ENCODE results near the gene CTNNA2. TPM values are rescaled to one million over a fixed set of nuclear protein-coding genes. Genes with fewer than 3 reads are reported as not detected.

CTNNA2 gene
- polyA plus RNA-seq, 1 of the 3 experiments (the other 2 are of a cell fraction) = 0.30 TPM

DNA sequence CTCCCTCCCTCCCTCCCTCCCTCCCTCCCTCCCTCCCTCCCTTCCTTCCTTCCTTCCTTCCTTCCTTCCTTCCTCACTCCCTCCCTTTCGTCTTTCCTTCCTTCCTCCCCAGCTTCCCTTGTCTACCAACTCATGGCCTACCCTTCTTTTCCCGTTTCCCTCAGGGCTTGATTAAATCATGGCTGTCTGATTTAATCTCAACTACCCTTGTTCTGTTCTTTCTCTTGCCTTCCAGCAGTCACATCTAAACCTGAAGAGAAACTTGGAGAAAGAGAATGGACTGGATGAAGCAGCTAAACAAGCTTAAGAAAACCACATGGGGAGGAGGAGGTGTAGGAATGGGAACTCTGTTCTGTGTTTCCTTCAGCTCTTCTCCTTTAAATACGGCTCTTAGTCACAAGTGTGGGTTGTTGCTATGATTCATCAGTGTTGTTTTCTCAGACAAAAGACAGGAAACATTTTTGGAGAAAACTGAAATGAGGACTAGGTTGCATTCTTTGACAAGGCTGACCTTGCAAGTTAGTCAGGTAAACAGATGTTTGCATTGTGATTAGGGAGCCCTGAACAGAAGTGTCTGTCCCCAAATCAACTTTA, 613.8 kb downstream of the CTNNA2 start:
- WGBS (ENCODE audit: low lambda C conversion rate) = 9% methylated on average over 3 of the region's 3 CpGs
- H3K79me2 ChIP-seq (ENCODE audit: insufficient read depth) = no peaks in the 10 kb centered on the region
- H3K27ac ChIP-seq (ENCODE audit: low read depth in 2 of 2, low read length in 1 of 2) = no peak overlapping the region
- no peak overlapping the region for H2AFZ ChIP-seq (ENCODE audit: low read depth)
- H3K9me2 ChIP-seq = no peaks in the 10 kb centered on the region
- H3K9ac ChIP-seq = no peak overlapping the region
- TF ChIP-seq GABPA (IDR thresholded peaks at IDR 0.05; ENCODE audit: low read depth) (no peak), RCOR1 (IDR thresholded peaks at IDR 0.05; ENCODE audit: low read length) (no peak), GATA2 (CRISPR knock-in tag; IDR thresholded peaks at IDR 0.05) (peak; percentile 65)
- H3K9me3 ChIP-seq = no peaks in the 10 kb centered on the region
- no peaks in the 10 kb centered on the region for H3K36me3 ChIP-seq (replicated peaks in 1 of 2; ENCODE audit: control insufficient read depth in 1 of 2, insufficient read depth in 2 of 2, low read length in 1 of 2)
- H3K4me3 ChIP-seq (ENCODE audit: low read depth in 2 of 2, low read length in 1 of 2) = no peak overlapping the region
- H4K20me1 ChIP-seq (ENCODE audit: insufficient read depth) = no peaks in the 10 kb centered on the region
- H3K27me3 ChIP-seq (ENCODE audit: insufficient read depth) = no peaks in the 10 kb centered on the region; the same call in 1 of the 2 replicates
- DNase-seq = no peak
- H3K4me2 ChIP-seq = no peak overlapping the region
- ChIA-PET CTCF (interaction anchor here (1.6 kb wide), 1 partner anchor 9 kb away, joined by 4 read pairs; no protein-coding TSS in a partner anchor), POLR2A (interaction anchor here (0.6 kb wide), 1 partner anchor 15 kb away, joined by 5 read pairs; no protein-coding TSS in a partner anchor)
- no peaks in the 10 kb centered on the region for H3F3A ChIP-seq (replicated peaks; ENCODE audit: insufficient read depth)
- H3K4me1 ChIP-seq (ENCODE audit: control insufficient read depth in 1 of 2, insufficient read depth in 2 of 2, low read depth in 1 of 2, low read length in 1 of 2) = peaks cover 0 to 4% of the 10 kb centered on the region in 2 experiments; a peak in 2 of 4 replicates

DNA sequence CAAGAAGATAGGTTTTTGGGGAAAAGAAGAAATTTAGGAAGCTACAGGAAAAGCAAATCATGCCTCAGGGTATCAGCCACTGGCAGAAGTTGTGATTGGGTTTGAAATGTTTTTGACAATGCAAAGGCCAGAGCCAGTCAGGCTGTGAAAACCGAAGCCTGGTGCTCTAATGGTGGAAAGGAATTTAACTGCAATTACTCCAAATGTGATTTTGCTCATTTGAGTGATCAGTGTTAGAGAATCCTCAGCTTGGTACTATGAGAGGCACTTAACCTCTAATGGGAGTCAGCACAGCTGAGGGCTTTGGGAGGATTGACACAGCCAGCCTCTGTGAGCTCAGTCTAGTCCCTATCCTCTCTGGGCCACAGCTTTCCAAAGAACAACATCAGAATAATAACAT, 615.2 kb downstream of the CTNNA2 start:
- Histone ChIP-seq H3K9me3 (no peaks in the 10 kb centered on the region), H3K4me3 (ENCODE audit: low read depth in 2 of 2, low read length in 1 of 2) (no peak overlapping the region), H2AFZ (ENCODE audit: low read depth) (no peak overlapping the region), H4K20me1 (ENCODE audit: insufficient read depth) (no peaks in the 10 kb centered on the region), H3K4me1 (ENCODE audit: control insufficient read depth in 1 of 2, insufficient read depth in 2 of 2, low read depth in 1 of 2, low read length in 1 of 2) (peaks cover 0 to 4% of the 10 kb centered on the region in 2 experiments; a peak in 2 of 4 replicates), H3K79me2 (ENCODE audit: insufficient read depth) (no peaks in the 10 kb centered on the region), H3K27ac (ENCODE audit: low read depth in 2 of 2, low read length in 1 of 2) (no peak overlapping the region), H3K36me3 (replicated peaks in 1 of 2; ENCODE audit: control insufficient read depth in 1 of 2, insufficient read depth in 2 of 2, low read length in 1 of 2) (no peaks in the 10 kb centered on the region), H3K27me3 (ENCODE audit: insufficient read depth) (no peaks in the 10 kb centered on the region; the same call in 1 of the 2 replicates), H3K9me2 (no peaks in the 10 kb centered on the region), H3F3A (replicated peaks; ENCODE audit: insufficient read depth) (no peaks in the 10 kb centered on the region), H3K9ac (no peak overlapping the region), H3K4me2 (no peak overlapping the region)
- TF ChIP-seq, protein P1, sequence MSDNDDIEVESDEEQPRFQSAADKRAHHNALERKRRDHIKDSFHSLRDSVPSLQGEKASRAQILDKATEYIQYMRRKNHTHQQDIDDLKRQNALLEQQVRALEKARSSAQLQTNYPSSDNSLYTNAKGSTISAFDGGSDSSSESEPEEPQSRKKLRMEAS (IDR thresholded peaks at IDR 0.05; ENCODE audit: low read depth) = no peak
- CTCF ChIA-PET = interaction anchor here (1.0 to 1.6 kb wide), 2 partner anchors 18 to 111 kb away, joined by 3 to 6 read pairs; no protein-coding TSS in a partner anchor
- WGBS (ENCODE audit: low lambda C conversion rate) = 58% methylated on average over 1 of the region's 1 CpG
- DNase-seq = no peak
- POLR2A ChIA-PET = no interaction called here

DNA sequence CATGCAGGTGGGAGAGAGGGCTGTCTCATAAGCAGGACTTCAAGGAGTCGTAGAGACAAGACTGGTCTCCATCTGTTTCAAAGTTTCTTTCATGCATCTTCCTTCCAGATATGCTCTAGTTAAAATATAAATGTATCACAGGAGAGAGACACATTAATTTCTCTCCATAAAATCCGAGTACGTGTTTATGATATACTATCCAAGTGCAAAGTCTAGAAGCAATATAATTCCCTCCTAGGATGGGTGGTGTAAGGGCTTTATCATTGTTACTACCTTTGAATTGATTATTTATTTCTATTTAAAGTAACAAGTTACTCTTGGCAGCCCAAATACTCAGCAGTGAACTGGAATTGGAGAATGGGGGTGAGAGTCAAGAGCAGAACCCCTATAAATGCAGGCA, 619.4 kb downstream of the CTNNA2 start:
- TF ChIP-seq GATA2 (CRISPR knock-in tag; IDR thresholded peaks at IDR 0.05) (no peak), FOSL2 (IDR thresholded peaks at IDR 0.05; ENCODE audit: borderline replicate concordance, low read depth) (no peak), NFIC (IDR thresholded peaks at IDR 0.05; ENCODE audit: borderline replicate concordance) (no peak), POLR2AphosphoS5 (IDR thresholded peaks at IDR 0.05; ENCODE audit: low read depth, low read length) (no peak), FOXM1 (IDR thresholded peaks at IDR 0.05; ENCODE audit: low read depth) (no peak), MEF2A (IDR thresholded peaks at IDR 0.05; ENCODE audit: borderline replicate concordance, low read depth) (no peak), SMC3 (IDR thresholded peaks at IDR 0.05; ENCODE audit: low read depth, low read length) (no peak), GABPA (IDR thresholded peaks at IDR 0.05; ENCODE audit: low read depth) (no peak), FOXJ3 (CRISPR knock-in tag; IDR thresholded peaks at IDR 0.05) (no peak)
- TF ChIP-seq, protein P2, sequence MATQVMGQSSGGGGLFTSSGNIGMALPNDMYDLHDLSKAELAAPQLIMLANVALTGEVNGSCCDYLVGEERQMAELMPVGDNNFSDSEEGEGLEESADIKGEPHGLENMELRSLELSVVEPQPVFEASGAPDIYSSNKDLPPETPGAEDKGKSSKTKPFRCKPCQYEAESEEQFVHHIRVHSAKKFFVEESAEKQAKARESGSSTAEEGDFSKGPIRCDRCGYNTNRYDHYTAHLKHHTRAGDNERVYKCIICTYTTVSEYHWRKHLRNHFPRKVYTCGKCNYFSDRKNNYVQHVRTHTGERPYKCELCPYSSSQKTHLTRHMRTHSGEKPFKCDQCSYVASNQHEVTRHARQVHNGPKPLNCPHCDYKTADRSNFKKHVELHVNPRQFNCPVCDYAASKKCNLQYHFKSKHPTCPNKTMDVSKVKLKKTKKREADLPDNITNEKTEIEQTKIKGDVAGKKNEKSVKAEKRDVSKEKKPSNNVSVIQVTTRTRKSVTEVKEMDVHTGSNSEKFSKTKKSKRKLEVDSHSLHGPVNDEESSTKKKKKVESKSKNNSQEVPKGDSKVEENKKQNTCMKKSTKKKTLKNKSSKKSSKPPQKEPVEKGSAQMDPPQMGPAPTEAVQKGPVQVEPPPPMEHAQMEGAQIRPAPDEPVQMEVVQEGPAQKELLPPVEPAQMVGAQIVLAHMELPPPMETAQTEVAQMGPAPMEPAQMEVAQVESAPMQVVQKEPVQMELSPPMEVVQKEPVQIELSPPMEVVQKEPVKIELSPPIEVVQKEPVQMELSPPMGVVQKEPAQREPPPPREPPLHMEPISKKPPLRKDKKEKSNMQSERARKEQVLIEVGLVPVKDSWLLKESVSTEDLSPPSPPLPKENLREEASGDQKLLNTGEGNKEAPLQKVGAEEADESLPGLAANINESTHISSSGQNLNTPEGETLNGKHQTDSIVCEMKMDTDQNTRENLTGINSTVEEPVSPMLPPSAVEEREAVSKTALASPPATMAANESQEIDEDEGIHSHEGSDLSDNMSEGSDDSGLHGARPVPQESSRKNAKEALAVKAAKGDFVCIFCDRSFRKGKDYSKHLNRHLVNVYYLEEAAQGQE (IDR thresholded peaks at IDR 0.05; ENCODE audit: low read depth, low read length) = no peak
- H3K9ac ChIP-seq = no peak overlapping the region
- H3F3A ChIP-seq (replicated peaks; ENCODE audit: insufficient read depth) = no peaks in the 10 kb centered on the region
- H3K36me3 ChIP-seq (replicated peaks in 1 of 2; ENCODE audit: control insufficient read depth in 1 of 2, insufficient read depth in 2 of 2, low read length in 1 of 2) = no peaks in the 10 kb centered on the region
- H3K27me3 ChIP-seq (ENCODE audit: insufficient read depth) = no peaks in the 10 kb centered on the region; the same call in 1 of the 2 replicates
- H3K4me3 ChIP-seq (ENCODE audit: low read depth in 2 of 2, low read length in 1 of 2) = no peak overlapping the region
- ChIA-PET POLR2A (no interaction called here), CTCF (no interaction called here)
- no peaks in the 10 kb centered on the region for H3K79me2 ChIP-seq (ENCODE audit: insufficient read depth)
- no peak for DNase-seq
- 33% methylated on average over 3 of the region's 3 CpGs for WGBS (ENCODE audit: low lambda C conversion rate)
- H3K27ac ChIP-seq (ENCODE audit: low read depth in 2 of 2, low read length in 1 of 2) = no peak overlapping the region
- H3K4me2 ChIP-seq = no peak overlapping the region
- H3K9me2 ChIP-seq = no peaks in the 10 kb centered on the region
- H3K4me1 ChIP-seq (ENCODE audit: control insufficient read depth in 1 of 2, insufficient read depth in 2 of 2, low read depth in 1 of 2, low read length in 1 of 2) = peaks cover 0 to 2% of the 10 kb centered on the region in 2 experiments; a peak in 1 of 4 replicates
- H2AFZ ChIP-seq (ENCODE audit: low read depth) = no peak overlapping the region
- H4K20me1 ChIP-seq (ENCODE audit: insufficient read depth) = no peaks in the 10 kb centered on the region
- no peaks in the 10 kb centered on the region for H3K9me3 ChIP-seq

Measured in SK-N-SH (cell line).